ENCODE data around the gene ABCC8. TPM values are rescaled to one million over a fixed set of nuclear protein-coding genes. Genes with fewer than 3 reads are reported as not detected.

The ABCC8 gene
- total RNA-seq, 1 experiment from 2014 or later, result not detected

DNA sequence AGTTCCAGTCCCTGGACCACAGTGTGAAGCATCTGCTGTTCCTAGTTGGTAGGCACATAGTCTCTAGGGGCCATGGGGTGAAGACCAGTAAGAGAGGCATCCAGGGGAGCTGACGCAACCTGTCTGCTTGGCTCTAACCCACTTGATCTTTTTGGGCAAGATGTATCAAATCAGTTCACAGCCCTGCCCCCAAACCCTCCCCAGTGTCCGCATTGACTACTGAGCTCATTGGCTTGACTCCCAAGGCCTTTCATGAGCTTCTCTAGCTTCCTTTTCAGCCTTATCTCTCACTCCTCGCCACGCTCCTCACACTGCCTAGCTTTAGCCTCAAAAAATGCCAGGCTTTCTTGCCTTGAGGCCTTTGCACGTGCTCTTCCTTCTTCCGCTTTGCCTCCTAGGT lies 29.7 kb upstream of the ABCC8 start:
- DNase-seq (ENCODE audit: low read depth), result no peak

GRCh38 chr11:17505146-17505545 lies 28.5 kb upstream of the ABCC8 start:
- no peak for DNase-seq (ENCODE audit: low read depth)

- DNase-seq (ENCODE audit: low read depth), result peak; percentile 43
Observed at GRCh38 chr11:17504330-17505107, 27.9 kb upstream of the ABCC8 start.

GRCh38 chr11:17502630-17503029 lies 26.0 kb upstream of the ABCC8 start:
- DNase-seq (ENCODE audit: low read depth), result no peak

- DNase-seq (ENCODE audit: low read depth), result no peak
Observed at GRCh38 chr11:17500673-17501072, 24.0 kb upstream of the ABCC8 start.

- DNase-seq (ENCODE audit: low read depth), result no peak
Observed at GRCh38 chr11:17498475-17498874, 21.8 kb upstream of the ABCC8 start.

DNA sequence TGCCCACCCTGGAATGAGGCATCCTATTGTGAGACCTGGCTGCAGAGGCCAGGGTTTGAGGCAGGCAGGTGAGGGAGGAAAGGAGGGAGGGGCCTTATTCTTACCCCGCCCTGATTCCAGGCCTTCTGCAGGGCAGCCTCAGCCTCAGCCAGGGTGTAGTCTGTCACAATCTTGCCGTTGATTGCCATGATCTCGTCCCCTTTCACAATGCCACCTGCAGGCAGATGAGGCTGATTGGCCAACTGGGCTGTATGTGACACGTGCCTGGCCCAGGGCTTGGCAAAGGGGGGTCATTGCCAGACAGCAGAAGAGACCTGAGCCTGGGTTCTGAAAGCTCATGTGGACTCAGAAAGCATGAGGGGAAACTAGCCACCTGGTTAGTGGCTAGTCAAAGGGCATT lies 21.4 kb upstream of the ABCC8 start:
- DNase-seq (ENCODE audit: low read depth), result no peak

- peak; percentile 4 for DNase-seq (ENCODE audit: low read depth)
Observed at GRCh38 chr11:17496406-17496805, 19.8 kb upstream of the ABCC8 start.

DNA sequence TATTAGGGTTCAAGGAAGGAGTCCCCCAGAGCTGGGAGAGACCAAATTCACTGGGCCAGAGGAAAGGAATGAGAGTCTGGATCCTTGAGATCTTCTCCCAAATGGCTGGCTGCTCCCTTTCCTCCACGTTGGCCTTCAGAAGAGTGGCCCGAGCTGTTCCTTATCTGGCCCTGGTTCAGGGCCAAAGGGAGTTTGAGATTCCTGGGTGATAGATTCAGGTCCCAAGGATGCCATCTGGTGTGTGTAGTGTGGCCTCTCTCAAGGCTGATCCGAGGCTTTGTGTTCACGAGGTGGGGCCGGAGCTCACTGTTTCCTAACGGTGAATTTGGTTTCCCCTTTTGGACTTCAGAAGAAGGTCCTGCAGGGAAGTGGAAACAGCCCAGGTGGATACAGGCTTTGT lies 17.4 kb upstream of the ABCC8 start:
- no peak for DNase-seq (ENCODE audit: low read depth)

DNA sequence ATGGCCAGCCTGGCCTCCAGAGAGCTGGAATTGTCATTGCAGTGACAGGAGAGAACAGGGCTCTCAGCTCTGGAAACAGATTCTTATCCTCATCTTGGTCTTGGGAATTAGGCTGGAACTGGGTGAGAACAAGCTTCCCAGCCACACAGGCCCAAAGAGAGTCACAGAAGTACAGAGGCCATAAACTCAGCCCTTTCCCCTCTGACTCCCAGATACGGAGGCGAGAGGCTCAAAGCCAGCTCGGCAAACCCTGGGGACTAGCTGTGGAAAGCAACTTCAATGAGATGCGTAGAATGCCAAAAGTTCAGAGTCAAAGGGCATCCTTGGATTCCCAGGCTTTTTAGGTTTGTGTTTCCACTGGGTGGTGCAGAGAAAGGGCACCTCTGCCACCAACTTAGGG lies 14.3 kb upstream of the ABCC8 start:
- DNase-seq (ENCODE audit: low read depth), result no peak

GRCh38 chr11:17490232-17490631 lies 13.6 kb upstream of the ABCC8 start:
- DNase-seq (ENCODE audit: low read depth), result no peak

DNA sequence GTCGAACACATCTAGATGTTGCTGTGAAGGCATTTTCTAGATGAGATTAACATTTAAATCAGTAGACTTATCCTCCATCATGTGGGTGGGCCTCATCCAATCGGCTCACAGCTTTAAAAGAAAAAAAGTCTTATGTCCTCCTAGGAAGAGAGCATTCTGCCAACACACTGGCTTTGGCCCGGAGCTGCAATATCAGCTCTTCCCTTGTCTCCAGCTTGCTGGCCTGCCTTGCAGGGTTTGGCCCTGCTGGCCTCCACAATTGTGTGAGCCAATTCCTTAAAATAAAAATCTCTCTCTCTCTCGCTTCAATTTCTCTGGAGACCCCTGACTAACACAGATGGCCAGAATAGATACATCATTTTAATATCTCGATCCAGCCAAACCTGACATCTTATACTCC lies 13.1 kb upstream of the ABCC8 start:
- DNase-seq (ENCODE audit: low read depth), result no peak

GRCh38 chr11:17488563-17488962 lies 11.9 kb upstream of the ABCC8 start:
- no peak for DNase-seq (ENCODE audit: low read depth)

GRCh38 chr11:17486646-17487045 lies 10.0 kb upstream of the ABCC8 start:
- no peak for DNase-seq (ENCODE audit: low read depth)

DNA sequence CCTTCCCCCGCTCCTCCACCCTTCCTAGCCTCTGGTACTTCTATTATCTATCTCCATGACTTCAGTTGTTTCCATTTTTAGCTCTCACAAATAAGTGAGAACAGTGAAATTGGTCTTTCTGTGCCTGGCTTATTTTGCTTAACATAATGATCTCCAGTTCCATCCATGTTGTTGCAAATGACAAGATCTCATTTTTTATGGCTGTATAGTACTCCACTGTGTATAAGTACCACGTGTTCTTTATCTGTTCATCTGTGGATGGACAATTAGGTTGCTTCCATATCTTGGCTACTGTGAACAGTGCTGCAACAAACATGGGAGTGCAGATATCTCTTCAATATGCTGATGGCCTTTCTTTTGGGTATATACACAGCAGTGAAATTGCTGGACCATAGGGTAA lies 6.9 kb upstream of the ABCC8 start:
- no peak for DNase-seq (ENCODE audit: low read depth)

DNA sequence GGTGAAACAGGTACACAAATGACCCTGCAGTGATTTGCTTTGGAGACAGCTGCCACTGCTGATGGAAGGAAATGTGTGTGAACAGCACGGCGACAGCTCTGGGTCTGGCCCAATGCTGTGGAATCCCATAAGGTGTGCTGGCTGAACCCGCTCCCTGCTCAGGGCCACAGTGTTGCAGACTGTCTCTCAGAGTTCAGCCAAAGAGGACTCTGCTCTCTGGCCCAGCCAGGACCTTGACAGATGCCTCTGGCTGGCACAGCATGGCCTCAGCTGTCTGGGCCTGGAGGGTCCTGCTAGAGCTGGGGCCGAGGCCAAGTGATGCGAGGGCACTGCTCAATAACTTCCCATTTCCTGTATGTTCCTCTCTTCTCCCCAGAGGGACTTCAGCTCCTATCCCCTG lies 5.3 kb upstream of the ABCC8 start:
- DNase-seq (ENCODE audit: low read depth), result no peak

GRCh38 chr11:17479284-17480214 lies 2.9 kb upstream of the ABCC8 start:
- peak; percentile 20 for DNase-seq (ENCODE audit: low read depth)

DNA sequence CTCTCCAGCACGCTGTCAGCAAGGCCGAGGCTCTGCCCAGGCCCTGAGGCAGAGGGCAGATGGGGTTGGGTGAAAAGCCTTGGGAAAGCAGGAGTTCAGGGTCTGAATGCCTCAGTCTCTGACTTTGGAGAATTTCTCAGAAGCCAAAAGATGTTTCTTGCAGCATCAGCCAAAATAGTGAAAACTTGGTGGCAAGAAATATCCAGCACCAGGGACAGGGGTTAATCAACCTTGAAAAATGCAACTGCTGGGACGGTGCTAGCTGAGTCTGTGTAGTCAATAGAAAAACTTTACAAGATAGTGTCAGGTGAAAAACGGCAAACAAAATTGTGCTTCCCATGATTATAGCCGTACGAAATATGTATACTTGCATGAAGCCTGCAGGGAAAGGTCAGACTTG lies 1.4 kb upstream of the ABCC8 start:
- DNase-seq (ENCODE audit: low read depth), result no peak

GRCh38 chr11:17477361-17477760 lies 716 bp upstream of the ABCC8 start:
- no peak for DNase-seq (ENCODE audit: low read depth)

- no peak for DNase-seq (ENCODE audit: low read depth)
Observed at GRCh38 chr11:17477084-17477333, 364 bp upstream of the ABCC8 start.

GRCh38 chr11:17475666-17476316 lies 854 bp downstream of the ABCC8 start:
- DNase-seq (ENCODE audit: low read depth), result no peak

GRCh38 chr11:17473071-17473744 lies 3.4 kb downstream of the ABCC8 start:
- DNase-seq (ENCODE audit: low read depth), result peak; percentile 15
